ENCODE results near the gene ZNF362. TPM values are rescaled to one million over a fixed set of nuclear protein-coding genes. Genes with fewer than 3 reads are reported as not detected.
"Not testable (repeated sequence)": the region's sequence is repeated elsewhere in the genome, so short reads cannot be mapped to it uniquely, and the experiment has no call there.

ZNF362 gene
- total RNA-seq, 1 donor from 2014 or later: 5.1 TPM

DNA sequence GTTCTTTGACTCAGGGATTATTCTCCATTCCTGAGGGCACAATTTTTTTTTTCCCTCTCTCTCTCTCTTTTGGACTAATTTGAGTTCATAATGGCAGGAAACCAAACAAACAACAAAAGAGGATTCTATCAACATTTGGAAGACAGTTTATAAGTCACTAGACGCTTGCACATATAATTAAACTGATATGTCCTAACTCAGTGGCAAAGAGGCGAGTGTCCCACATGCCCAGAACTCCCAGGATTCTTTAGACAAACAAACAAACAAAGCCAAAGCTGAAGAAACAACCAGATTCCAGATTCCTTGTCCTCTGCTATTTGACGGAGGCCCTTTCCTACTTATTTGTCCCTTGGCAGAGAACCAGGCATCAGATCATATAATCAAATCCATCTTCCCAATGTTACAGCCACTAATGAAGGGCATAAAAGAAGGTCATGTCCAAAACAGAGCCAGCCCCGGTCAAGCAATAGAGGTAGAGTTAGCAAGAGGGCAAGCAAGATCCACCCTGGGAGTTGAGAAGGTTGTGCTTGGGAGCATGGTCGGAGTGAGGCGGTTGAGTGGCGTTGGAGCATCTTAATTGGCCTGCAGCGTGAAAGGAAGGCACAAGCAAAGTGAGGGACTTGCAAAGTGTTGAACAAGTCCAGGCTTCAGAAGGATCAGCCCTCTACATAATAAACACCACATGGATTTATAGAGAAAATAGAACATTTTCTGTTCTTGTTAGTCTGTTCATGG is 30.3 kb downstream of the ZNF362 start:
- no peak for DNase-seq (ENCODE audit: low read depth, low spot score)

DNA sequence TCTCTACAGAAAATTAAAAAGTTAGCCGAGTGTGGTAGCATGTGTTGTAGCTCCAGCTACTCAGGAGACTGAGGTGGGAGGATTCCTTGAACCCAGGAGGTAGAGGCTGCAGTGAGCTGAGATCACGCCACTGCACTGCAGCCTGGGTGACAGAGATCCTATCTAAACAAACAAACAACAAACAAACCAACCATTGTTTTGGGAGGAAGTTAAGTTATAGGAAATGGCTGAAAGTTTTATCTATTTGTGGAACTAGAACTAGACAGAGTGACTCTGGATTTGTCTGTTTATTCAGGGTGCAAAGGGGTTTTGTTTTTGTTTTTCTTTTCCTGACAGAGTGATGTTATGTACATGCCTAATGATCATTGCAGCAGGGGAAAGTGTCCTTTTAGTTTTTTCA is 31.0 kb downstream of the ZNF362 start:
- DNase-seq (ENCODE audit: low read depth, low spot score): no peak

DNA sequence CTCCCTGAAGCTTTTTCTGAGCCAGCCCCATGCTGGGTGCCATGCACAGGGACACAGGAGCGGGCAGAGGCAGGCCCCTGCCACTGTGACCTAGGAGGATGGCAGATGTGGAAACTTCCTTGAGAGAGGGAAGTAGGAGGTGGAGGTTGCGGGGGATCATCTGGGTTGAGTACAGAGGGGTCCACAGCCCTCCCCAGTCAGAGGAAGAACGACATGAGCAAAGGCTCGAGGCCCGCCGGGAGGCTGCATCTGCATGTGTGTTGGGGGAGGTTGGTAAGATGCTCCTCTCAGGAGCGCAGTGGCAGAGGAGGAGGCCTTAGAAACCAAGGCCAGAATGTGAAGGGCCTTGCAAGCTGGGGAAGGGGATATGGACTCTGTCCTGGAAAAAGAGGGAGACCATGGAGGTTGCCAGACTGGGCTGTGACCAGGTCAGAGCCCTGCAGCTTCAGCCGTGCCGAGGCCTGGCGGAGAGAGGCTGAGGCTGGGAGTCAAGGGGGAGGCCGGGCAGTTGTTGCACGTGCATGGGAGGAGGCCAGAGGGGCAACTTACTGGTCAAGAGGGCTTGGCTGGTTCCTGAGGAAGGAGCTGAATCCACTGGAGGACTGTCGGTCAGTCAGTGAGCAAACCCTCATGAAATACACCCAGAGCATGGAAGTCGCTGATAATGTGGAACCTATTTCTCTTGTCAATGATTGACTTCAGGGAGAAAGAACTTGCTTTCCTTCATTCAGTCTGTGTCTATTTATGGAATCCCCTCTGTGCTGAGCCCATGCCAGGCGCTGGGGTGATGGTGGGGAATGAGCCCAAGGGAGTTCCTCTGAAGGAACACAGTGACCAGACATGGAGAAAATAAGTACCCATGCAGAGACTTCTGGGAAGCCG is 32.9 kb downstream of the ZNF362 start:
- DNase-seq (ENCODE audit: low read depth, low spot score): no peak

DNA sequence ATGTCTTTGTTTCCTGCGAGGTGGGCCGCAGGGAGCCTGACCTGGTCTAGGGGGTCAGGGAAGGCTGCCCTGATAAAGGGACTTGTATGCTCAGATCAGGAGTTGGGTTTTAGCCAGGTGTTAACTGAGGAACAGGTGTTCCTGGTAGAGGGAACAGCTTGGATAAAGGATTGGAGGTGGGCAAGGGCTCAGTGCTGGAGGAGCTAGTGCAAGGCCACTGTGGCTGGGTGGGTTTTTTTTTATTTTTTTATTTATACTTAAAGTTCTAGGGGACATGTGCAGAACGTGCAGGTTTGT is 33.5 kb downstream of the ZNF362 start:
- no peak for DNase-seq (ENCODE audit: low read depth, low spot score)

DNA sequence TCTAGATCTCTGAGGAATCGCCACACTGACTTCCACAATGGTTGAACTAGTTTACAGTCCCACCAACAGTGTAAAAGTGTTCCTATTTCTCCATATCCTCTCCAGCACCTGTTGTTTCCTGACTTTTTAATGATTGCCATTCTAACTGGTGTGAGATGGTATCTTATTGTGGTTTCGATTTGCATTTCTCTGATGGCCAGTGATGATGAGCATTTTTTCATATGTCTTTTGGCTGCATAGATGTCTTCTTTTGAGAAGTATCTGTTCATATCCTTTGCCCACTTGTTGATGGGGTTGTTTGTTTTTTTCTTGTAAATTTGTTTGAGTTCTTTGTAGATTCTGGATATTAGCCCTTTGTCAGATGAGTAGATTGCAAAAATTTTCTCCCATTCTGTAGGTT is 34.3 kb downstream of the ZNF362 start:
- DNase-seq (ENCODE audit: low read depth, low spot score): not testable (repeated sequence)

DNA sequence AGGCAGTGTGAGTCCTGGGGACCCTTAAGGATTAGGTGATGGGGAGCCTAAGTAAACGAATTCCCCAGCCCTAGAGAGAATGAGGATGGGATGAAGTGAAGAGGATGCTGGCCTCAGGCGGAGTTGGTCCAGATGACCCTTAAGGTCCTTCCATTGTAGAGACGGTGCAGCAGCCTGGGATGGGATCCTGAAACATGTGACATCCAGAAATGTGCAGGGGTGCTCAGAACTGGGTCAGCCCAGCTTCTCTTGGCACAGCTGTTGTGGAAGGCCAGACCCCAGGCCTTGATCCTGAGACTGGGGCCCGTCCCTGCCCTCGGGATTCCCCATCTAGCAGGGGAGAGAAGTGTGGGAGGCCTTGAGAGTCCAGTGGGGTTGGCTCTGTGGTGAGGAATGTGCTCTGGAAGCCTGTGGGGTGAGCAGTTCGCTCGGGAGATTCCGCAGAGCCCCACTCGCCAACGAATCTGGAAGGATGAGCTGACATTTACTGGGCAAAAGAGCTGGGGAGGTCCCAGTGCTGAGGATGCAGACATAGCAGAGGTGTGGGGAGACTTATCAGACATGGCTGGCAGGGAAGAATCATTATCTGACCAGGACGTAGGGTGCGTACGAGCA is 36.5 kb downstream of the ZNF362 start:
- no peak for DNase-seq (ENCODE audit: low read depth, low spot score)

DNA sequence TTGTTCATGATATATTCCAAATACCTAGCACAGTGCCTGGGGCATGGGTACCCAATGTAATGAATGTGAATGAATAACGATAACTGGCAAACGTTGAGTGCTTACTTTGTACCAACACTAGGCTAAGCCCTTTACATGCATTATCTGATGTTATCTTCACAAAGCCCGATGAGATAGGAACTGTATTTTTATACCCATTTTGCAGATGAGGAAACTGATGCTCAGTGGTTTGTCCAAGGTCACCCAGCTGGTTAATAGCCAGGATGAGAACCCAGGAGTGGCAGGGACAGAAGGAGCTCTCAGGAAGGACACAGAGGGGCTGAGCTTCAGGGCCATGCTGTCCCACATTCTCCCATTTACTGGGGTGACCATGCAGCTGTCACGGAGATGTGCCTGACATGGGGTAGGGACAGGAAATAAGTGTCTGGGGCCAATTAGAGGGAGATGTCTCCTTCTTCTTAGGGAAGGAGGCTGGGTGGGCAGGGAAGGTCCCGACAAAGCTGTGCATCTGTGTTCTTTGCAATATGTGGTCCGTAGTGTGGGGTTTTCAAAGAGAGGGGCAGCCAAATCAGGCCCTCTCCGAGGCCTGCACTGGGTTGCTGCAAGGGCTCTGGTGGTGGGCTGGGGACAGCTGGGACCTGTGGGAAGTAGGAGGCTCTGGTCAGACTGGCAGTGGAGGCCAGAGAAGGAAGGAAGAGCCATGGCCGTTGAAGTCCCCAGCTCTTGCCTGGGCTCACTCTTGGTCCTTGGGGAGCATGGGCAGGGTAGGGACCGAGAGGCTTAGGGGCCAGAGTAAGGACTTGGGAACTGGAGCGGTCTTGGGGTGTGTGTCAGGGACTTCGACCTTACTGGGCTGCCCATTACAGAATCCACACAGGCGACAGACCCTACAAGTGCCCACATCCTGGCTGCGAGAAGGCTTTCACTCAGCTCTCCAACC is 38.0 kb downstream of the ZNF362 start:
- no peak for DNase-seq (ENCODE audit: low read depth, low spot score)

DNA sequence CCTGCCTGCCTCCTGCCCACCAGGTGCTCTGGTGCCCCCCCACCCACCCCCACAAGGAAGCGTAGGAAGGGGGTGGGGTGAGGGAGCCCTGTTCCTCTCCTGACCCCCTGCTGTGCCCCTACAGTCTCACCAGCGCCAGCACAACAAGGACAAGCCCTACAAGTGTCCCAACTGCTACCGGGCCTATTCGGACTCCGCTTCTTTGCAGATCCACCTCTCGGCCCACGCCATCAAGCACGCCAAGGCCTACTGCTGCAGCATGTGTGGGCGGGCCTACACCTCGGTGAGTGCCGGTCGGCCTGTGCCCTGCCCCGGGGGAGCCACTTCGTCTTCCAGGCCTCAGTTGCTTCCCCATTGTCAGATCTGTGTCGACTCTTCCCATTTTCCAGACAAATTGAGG is 38.7 kb downstream of the ZNF362 start:
- no peak for DNase-seq (ENCODE audit: low read depth, low spot score)

DNA sequence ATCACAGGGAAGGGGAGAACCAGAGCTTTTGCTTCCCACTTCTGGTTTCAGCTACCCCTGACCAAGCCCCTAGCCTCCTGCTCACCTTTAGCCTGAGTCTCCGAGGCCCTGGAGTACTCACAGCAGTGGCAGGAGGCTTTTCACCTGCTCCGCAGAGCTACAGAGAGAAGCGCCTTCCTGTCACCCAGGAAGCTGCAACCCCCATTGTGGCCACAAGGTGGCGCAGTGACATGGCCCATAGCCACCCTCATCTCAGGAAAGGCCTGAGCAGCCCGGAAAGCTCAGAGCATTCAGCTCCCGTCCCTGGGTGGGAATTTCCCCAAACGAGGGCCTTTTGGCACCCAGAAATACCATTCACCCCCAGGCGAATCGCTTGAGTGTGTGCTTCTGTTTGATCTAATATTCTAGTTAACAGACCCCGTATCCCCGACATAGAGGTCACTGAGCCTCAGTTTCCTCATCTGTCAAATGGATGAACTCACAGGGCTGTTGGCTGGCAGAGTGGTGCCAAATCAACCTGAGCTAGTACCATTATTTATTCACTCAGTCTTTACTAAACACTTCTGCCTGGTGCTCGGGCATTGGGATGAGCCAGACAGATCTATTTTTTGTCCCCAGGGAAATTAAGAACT is 39.3 kb downstream of the ZNF362 start:
- DNase-seq (ENCODE audit: low read depth, low spot score): no peak

DNA sequence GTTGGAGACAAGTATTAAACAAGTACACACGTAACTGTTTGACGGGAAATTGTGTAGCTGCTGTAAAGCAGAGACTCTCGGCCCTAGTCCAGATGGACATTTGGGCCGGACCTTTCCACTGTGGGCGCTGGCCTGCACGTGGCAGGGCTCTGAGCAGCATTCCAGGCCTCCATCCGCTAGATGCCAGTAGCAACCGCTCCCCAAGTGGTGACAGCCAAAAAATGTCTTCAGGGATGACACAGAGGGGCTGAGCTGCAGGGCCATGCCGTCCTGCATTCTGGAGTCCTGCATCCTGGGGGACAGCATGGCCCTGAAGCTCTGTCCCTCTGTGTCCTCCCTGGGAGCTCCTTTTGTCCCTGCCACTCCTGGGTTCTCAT is 39.8 kb downstream of the ZNF362 start:
- DNase-seq (ENCODE audit: low read depth, low spot score): no peak

DNA sequence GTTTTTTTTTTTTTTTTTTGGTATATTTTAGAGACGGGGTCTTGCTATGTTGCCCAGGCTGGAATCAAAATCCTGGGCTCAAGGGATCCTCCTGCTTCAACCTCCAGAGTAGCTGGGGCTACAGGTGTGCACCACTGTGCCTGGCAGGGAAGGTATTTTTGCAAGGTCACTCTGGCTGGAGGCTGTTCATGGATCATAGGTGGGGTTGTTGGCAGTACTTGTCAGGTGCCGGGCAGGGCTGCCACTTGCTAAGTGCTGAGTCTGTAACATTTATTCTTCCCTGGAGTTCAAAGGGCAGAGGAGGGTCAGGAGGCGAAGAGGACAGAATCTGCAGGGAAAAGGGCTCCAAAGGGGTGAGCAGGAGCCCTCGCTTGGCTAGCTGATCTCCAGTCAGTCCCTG is 40.5 kb downstream of the ZNF362 start:
- DNase-seq (ENCODE audit: low read depth, low spot score): no peak

DNA sequence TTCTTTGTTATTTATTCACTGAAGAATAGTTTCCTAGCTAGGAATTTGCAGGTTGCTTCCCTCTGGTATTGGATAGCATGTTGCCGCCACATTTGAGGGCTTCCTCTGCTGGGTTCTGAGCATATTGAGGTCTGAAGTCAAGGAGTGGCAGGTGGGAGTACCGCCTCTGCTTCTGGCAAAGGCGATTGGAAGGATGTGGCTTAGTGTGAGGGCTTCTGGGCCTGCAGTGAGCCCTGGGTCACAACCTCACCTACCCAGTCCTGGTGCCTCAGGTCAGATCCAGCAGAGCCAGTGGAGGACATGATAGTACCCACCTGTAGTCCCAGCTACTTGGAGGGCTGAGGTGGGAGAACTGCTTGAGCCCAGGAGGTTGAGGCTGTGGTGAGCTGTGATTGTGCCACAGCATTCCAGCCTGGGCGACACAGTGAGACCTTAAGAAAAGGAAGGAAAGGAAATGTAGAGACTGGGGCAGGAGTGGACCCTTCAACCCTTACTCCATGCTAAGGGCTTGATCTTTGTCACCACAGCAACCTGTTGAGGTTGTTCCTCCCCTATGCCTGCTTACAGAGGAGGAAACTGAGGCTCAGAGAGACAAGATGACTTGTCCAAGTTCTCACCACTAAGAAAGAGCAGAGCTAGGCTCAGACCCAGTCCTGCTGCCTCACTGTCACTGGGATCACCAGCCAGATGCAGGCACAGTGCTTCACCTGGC is 41.8 kb downstream of the ZNF362 start:
- DNase-seq (ENCODE audit: low read depth, low spot score): no peak

DNA sequence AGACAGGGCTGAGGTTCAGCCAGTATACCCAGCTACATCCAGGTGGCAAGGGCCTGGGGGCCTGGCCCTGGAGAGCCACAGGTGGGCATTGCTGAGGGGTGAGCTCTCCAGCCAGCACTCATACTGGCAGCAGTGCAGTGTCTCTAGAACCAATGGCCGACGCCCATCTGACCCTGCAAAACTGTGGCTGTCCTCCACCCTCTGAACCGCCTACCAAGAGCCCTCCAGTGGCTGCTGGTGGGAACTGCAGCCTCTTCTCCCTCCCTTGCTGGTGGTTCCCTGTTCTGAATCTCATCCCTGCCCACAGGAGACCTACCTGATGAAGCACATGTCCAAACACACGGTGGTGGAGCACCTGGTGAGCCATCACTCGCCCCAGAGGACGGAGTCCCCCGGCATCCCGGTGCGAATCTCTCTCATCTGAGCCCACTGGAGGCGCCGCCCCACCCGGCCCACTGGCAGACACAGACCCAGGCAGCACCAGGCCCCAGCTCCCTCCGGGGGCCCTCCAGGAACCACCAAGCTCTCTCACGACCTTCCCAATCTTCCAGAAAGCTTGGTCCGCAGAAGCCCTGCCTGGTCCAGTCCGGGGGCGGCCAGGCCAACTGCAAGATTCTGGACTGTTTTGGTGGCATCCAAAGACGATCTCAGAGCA is 42.5 kb downstream of the ZNF362 start:
- DNase-seq (ENCODE audit: low read depth, low spot score): no peak

DNA sequence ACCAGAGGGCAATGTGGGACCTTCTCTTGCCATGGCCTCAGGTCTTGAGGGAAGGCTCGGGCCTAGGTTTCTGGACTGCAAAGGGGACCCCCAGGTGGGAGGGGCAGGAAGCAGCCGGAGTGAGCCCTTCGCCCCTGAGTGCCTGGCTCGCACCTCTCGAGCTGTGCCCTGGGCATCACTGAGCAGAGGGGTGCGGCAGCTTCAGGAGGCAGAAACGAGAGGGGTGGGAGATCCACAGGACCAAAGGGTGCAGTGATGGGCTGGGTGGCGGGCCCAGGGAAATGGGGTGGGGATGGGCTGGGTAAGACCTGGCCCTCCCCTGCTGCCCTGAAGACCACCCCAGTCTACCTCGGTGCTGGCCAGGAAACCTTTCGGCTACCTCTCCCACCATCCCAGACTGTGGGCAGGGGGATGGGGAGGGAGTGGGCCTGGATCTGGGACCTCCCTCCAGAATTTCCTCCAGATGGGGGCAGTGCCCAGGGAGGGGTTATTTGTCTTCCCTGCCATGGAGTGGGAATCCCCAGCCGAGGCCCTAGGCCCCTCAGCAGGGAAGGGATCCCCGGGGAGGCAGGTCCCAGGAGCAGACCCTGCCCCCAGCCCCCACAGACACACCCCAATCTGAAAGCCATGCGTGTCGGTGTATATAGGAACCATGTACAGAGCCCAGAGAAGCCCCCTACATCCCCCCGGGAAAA is 43.3 kb downstream of the ZNF362 start:
- no peak for DNase-seq (ENCODE audit: low read depth, low spot score)

DNA sequence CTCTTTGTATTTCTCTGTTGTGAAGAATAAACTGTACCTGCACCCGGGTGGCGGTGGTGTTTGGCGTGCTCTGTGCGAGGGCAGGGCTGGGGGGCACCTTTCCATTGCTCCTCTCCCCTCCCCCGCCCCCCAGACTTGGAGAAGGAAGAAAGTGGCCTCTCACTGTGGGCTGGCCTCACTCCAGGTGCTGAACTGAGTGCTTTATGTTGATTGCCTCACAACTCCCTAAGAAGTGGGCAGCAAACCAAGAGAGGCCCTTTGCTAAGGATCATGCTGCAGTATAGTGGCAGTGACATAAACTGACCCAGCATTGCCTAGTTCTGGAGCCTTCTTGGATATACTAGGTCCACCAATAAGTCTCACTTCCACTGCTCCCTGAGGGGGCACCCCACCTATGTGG is 44.4 kb downstream of the ZNF362 start:
- no peak for DNase-seq (ENCODE audit: low read depth, low spot score)

DNA sequence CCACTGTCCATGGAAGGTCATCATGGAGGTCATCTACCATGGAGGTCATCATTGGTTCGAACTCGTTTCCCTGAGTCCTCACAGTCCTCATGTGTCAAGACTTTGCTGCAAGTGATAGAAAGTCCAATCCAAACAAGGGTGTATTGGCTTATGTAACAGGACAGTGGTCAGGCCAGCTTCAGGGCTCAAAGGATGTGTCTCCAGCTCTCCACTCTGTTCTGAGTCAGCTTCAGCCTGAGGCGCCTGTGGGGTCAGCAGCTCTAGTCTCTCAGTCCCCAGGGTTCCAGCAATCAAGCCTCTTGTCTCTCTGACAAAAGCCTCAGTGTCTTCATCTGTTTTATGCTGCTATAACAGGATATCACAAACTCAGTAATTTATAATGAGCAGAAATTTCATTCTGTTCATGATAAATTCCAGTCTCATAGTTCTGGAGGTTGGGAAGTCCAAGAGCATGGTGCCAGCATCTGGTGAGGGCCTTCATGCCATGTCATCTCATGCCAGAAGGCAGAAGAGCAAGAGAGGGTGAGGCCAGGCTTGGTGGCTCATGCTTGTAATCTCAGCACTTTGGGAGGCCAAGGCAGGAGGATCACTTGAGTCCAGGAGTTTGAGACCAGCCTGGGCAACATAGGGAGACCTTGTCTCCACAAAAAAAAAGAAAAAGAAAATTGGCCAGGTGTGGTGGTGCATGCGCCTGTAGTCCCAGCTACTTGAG is 45.1 kb downstream of the ZNF362 start:
- DNase-seq (ENCODE audit: low read depth, low spot score): no peak

DNA sequence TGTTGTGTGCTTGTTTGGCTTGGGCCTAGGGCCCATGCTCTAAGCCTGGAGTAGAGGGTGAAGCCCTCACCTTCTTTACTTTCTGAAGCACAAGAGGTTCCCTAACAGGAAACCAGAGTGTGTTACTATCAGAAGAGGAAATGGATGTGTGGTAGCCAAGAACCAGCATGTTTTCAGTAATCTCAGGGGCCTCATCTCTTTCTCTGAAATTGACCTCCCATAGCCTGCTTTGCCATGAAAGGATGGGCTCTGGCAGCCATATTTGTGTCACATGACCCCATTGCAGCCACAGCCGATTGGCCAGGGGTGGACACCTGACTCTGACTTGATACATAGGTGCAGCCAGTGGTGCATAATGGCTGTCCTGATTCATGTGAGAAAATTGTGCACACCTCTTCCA is 46.0 kb downstream of the ZNF362 start:
- DNase-seq (ENCODE audit: low read depth, low spot score): no peak

DNA sequence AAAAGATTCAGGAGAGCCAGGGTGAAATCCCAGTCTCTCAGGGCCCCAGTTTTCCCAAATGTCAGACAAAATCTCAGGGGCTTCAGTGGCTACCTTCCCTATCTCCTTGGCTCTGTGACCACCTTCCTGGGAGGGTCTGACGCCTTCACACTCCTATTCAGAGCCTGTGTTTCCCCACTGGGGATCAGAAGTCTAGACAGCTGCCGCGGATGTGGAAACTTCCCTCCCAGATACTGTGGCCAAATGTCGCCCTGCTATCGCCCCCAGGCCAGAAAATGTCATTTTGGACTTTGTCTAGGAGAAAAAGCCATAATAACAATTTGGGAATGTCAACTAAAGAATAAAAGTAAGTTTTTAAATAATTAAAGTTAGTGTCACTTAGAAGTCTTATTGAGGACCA is 48.7 kb downstream of the ZNF362 start:
- DNase-seq (ENCODE audit: low read depth, low spot score): no peak
